OCI-LY7 (cell line): Measurements from ENCODE around the gene C1orf35. TPM values are rescaled to one million over a fixed set of nuclear protein-coding genes. Genes with fewer than 3 reads are reported as not detected.

Experiments
- BruUV-seq: library from RNA; stranded (reverse); fragments of 400-500 nt; replicated peaks from 2 replicates; lab custom pipeline; 2021; lab: Mats Ljungman, UMichigan
- CTCF ChIA-PET: fragments of 300-600 bp; sonication (Branson Sonifier 250); formaldehyde crosslinking; loops from one replicate; lab custom pipeline; 2022; ENCODE audit warnings: antibody characterized with exemption; ENCODE audit not compliant: unreplicated experiment; lab: Charles Lee
- POLR2A ChIA-PET: fragments of 300-600 bp; sonication (Branson Sonifier 250); formaldehyde crosslinking; loops from one replicate; lab custom pipeline; 2022; ENCODE audit warnings: antibody characterized with exemption; lab: Charles Lee
- DNase-seq: peaks from one replicate; pipeline ENCODE4 v3.0.0-alpha.2; 2015; ENCODE audit warnings: low spot score
- H2AFZ ChIP-seq: fragments of 200-600 bp; sonication (generic), shearing (Covaris generic); 2 replicates; pipeline ENCODE4 v1.6.1; 2014; ENCODE audit warnings: mild to moderate bottlenecking, antibody characterized with exemption, low read length, moderate library complexity
- H3K27ac ChIP-seq: fragments of 200-600 bp; sonication (generic); 2 replicates; pipeline ENCODE4 v1.5.1; 2014; ENCODE audit warnings: mixed run types, low read depth, mild to moderate bottlenecking, moderate library complexity, low read length, inconsistent platforms; ENCODE audit not compliant: poor library complexity, severe bottlenecking
- H3K36me3 ChIP-seq: fragments of 200-600 bp; sonication (generic); 2 replicates; pipeline ENCODE4 v1.6.1; 2014; ENCODE audit warnings: mild to moderate bottlenecking, antibody characterized with exemption, low read length, moderate library complexity, mixed read lengths; ENCODE audit not compliant: insufficient read depth
- H3K4me1 ChIP-seq: fragments of 200-600 bp; sonication (generic); 2 replicates; pipeline ENCODE4 v1.5.1; 2014; ENCODE audit warnings: mild to moderate bottlenecking, low read length; ENCODE audit not compliant: insufficient read depth, poor library complexity, severe bottlenecking
- H3K4me2 ChIP-seq: fragments of 200-600 bp; sonication (generic); 2 replicates; pipeline ENCODE4 v1.6.1; 2014; ENCODE audit warnings: mild to moderate bottlenecking, low read length
- H3K4me3 ChIP-seq: fragments of 200-600 bp; sonication (generic); 2 replicates; pipeline ENCODE4 v1.5.1; 2014; ENCODE audit warnings: mild to moderate bottlenecking, low read depth, low read length; ENCODE audit not compliant: poor library complexity, severe bottlenecking
- H3K79me2 ChIP-seq: fragments of 200-600 bp; sonication (generic); 2 replicates; pipeline ENCODE4 v1.6.1; 2016; ENCODE audit warnings: low read depth, mild to moderate bottlenecking, low read length, moderate library complexity, mixed read lengths; ENCODE audit not compliant: insufficient read depth
- H3K9me2 ChIP-seq: fragments of 200-600 bp; sonication (generic); 2 replicates; pipeline ENCODE4 v1.6.1; 2016; ENCODE audit warnings: mild to moderate bottlenecking, low read length, mixed read lengths; ENCODE audit not compliant: insufficient read depth
- H3K9me3 ChIP-seq: fragments of 200-600 bp; sonication (generic); 2 replicates; pipeline ENCODE4 v1.6.1; 2014; ENCODE audit warnings: mild to moderate bottlenecking, mixed run types, low read length, mixed read lengths
- H4K20me1 ChIP-seq: fragments of 200-600 bp; sonication (generic); 2 replicates; pipeline ENCODE4 v1.6.1; 2014; ENCODE audit warnings: mild to moderate bottlenecking, antibody characterized with exemption, low read length, moderate library complexity, mixed read lengths; ENCODE audit not compliant: insufficient read depth
- EZH2phosphoT487 ChIP-seq: fragments of 200-600 bp; sonication (generic); IDR thresholded peaks from 2 replicates; pipeline ENCODE4 v1.6.1; 2018; ENCODE audit warnings: low read depth, borderline replicate concordance, mild to moderate bottlenecking, mixed run types, antibody characterized with exemption, low read length, moderate library complexity, mixed read lengths
- intact Hi-C: fragments of 100-400 bp; cut with micrococcal nuclease; formaldehyde crosslinking; loops from one replicate; pipeline ENCODE4 v1.10.0; 2022; ENCODE audit not compliant: unreplicated experiment
- total RNA-seq, 2 experiments: library from RNA; depleted of rRNA in 1 of 2; stranded (reverse); fragments of >200 nt in 1 of 2; shearing (Covaris generic) in 1 of 2; gene quantifications; 2 replicates each; pipeline ENCODE4 v1.2.3, GENCODE V29; 2014 to 2022
- TF ChIP-seq, protein P1 (sequence below): fragments of 200-600 bp; sonication (generic); conservative IDR thresholded peaks from 2 replicates; pipeline ENCODE4 v1.5.1; 2014; ENCODE audit warnings: mild to moderate bottlenecking, antibody characterized with exemption, low read length, moderate library complexity, mixed read lengths

The C1orf35 gene
- total RNA-seq, 2 experiments from 2014 or later, result 30.7 to 33.3 TPM

- Histone ChIP-seq H3K9me2 (no peaks in the 10 kb centered on the region), H3K9me3 (no peaks in the 10 kb centered on the region), H3K4me1 (peaks cover 5% of the 10 kb centered on the region), H2AFZ (0 out of 2 replicates have a peak overlapping the region, but pooled peaks have one; percentile 58), H3K27ac (no peak overlapping the region), H3K4me2 (peak overlapping the region; percentile 34; the same call in 1 of the 2 replicates), H3K4me3 (peak overlapping the region; percentile 36), H3K79me2 (no peaks in the 10 kb centered on the region), H4K20me1 (no peaks in the 10 kb centered on the region), H3K36me3 (no peaks in the 10 kb centered on the region)
- TF ChIP-seq, protein P1, sequence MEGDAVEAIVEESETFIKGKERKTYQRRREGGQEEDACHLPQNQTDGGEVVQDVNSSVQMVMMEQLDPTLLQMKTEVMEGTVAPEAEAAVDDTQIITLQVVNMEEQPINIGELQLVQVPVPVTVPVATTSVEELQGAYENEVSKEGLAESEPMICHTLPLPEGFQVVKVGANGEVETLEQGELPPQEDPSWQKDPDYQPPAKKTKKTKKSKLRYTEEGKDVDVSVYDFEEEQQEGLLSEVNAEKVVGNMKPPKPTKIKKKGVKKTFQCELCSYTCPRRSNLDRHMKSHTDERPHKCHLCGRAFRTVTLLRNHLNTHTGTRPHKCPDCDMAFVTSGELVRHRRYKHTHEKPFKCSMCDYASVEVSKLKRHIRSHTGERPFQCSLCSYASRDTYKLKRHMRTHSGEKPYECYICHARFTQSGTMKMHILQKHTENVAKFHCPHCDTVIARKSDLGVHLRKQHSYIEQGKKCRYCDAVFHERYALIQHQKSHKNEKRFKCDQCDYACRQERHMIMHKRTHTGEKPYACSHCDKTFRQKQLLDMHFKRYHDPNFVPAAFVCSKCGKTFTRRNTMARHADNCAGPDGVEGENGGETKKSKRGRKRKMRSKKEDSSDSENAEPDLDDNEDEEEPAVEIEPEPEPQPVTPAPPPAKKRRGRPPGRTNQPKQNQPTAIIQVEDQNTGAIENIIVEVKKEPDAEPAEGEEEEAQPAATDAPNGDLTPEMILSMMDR, result no peak
- no peak for TF ChIP-seq EZH2phosphoT487
- ChIA-PET CTCF (no interaction called here), POLR2A (no interaction called here)
- no TSS peak for BruUV-seq
- intact Hi-C loops, result no loop called here
- peak; percentile 49 for DNase-seq
Observed at GRCh38 chr1:228059634-228060457, 43.3 kb downstream of the C1orf35 start.

DNA sequence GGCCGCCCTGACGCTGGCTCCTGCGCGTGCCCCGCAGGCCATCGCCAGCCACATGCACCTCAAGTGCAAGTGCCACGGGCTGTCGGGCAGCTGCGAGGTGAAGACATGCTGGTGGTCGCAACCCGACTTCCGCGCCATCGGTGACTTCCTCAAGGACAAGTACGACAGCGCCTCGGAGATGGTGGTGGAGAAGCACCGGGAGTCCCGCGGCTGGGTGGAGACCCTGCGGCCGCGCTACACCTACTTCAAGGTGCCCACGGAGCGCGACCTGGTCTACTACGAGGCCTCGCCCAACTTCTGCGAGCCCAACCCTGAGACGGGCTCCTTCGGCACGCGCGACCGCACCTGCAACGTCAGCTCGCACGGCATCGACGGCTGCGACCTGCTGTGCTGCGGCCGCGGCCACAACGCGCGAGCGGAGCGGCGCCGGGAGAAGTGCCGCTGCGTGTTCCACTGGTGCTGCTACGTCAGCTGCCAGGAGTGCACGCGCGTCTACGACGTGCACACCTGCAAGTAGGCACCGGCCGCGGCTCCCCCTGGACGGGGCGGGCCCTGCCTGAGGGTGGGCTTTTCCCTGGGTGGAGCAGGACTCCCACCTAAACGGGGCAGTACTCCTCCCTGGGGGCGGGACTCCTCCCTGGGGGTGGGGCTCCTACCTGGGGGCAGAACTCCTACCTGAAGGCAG lies 44.0 kb downstream of the C1orf35 start:
- BruUV-seq, result no TSS peak
- Histone ChIP-seq H4K20me1 (no peaks in the 10 kb centered on the region), H2AFZ (no peak overlapping the region), H3K9me2 (no peaks in the 10 kb centered on the region), H3K9me3 (no peaks in the 10 kb centered on the region), H3K36me3 (no peaks in the 10 kb centered on the region), H3K4me3 (no peak overlapping the region), H3K27ac (no peak overlapping the region), H3K4me2 (no peak overlapping the region), H3K4me1 (peaks cover 5% of the 10 kb centered on the region), H3K79me2 (no peaks in the 10 kb centered on the region)
- TF ChIP-seq EZH2phosphoT487, result no peak
- TF ChIP-seq, protein P1, result no peak
- ChIA-PET CTCF (no interaction called here), POLR2A (no interaction called here)
- intact Hi-C loops, result no loop called here
- no peak for DNase-seq
